A204.1 (cell line): Measurements from ENCODE around the gene SMCHD1.
A peak's percentile ranks its signal among the peaks of the same experiment; 100 is the strongest.
"Not testable (repeated sequence)": the region's sequence is repeated elsewhere in the genome, so short reads cannot be mapped to it uniquely, and the experiment has no call there.

Experiments used
- FAIRE-seq: peaks from 2 replicates; lab custom pipeline; 2012; peaks lifted over from hg19 to GRCh38; lab: Jason Lieb, UNC

Gene SMCHD1

DNA sequence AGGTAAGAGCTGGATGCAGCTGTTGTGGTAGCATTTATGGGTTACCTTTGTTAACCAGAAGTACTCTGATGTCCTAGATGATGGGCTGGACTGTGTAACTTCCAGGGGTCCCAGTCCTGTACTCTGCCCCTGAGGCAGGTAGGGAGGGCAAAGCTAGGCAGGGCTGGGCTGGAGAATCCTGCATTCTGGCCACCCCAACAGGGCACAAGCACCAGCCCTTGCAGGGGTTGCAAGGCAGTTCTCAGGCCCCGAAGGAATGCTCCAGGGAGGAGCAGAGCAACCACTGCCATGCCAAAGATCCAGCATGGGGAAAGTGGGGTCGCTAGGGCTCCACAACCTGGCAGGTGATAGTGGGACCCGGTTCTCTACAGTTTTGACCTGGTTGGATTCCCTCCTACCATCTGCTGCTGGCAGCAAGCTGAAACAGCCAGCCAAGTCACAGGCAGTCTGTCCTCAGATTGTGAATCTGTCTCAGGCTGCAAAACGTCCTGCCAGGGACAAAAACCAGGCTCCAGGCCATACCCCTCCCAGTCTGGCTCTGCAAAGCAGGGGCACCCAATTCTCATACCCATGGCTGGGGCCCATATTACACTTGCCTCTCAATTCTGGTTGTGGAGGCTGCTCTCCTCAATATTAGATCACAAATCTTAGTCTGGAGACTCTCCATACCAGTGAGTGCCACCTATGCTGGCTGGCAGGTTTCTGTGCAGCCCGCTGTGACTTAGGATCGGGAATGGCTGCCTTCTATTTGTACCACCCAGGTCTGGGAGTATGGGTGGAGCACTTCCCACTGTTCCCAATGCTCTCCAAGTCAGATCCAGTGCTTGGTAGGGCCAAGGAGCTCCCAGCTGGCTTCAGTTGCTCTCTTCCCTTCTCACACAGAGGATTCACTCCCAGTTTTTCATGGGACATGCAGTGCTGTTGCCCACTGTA is 61.1 kb downstream of the SMCHD1 start:
- FAIRE-seq, result no peak

DNA sequence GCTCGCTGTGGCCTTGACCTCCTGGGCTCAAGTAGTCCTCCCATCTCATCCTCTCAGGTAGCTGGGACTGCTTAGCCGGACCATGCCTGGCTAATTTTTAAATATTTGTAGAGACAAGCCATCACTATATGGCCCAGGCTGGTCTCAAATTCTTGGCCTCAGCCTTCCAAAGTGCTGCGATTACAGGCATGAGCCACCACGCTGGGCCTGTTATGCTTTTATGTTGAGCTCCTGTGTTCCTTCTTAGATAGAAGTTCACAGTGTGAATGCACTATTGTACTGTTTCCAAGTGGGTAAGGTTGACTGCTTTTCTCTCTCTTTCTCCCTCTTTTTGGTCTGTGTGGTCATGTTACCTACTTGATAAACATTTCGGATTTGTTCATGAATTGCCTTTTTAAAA is 61.9 kb downstream of the SMCHD1 start:
- FAIRE-seq, result no peak

DNA sequence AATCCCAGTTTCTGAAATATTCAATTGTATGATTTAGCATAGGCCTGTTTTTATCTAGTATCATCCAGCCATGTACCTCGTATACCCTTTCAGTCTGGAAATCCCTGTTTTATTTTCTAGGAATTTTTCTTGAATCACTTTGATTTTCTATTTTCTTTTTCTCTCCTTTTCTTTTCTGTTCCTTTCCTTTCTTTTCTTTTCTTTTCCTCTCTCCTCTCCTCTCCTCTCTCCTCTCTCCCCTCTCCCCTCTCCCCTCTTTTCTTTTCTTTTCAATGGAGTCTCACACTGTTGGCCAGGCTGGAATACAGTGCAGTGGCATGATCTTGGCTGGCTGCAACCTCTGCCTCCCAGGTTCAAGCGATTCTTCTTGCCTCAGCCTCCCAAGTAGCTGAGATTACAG is 63.5 kb downstream of the SMCHD1 start:
- no peak for FAIRE-seq

GRCh38 chr18:2723207-2723606 is 67.7 kb downstream of the SMCHD1 start:
- FAIRE-seq, result no peak

- no peak for FAIRE-seq
These were observed 74.2 kb downstream of the SMCHD1 start for GRCh38 chr18:2729757-2730156.

GRCh38 chr18:2736823-2737222 is 81.3 kb downstream of the SMCHD1 start:
- FAIRE-seq, result no peak

GRCh38 chr18:2740082-2740481 is 84.6 kb downstream of the SMCHD1 start:
- FAIRE-seq, result peak; percentile 88

DNA sequence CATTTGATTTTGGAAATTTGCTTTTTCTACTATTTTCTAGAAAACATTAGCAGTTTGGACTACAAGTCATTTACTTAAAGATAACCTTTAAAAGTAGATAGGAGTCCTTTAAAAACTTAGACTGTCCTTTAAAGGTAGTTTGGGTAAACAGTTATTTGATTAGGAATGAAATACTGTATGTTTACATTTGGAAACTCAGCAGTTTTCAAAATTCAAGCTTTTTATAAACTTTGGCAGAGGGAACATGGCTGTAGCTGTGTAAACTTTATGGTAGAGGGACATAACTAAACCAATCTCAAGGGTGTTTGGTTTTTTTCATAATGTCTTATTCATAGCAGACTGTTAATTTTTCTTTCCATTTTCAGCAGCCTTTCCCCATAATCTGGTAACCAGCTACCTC is 90.7 kb downstream of the SMCHD1 start:
- peak; percentile 58 for FAIRE-seq

DNA sequence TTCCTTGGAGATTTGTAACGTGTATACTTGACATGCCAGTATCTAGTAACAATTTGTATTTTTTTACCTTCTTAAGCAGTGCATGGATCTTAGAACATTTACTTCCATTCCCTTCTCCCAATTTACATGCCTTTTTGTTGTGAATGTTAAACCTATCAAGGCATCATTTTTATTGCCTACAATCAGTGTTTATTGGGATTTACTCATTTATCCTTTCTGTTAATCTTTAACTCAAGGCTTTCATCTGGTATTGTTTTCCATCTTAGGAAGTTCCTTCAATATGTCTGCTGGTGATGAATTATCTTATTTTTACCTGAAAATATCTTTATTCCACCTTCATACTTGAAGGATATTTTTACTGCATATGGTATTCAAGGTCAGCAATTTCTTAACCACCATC is 102.8 kb downstream of the SMCHD1 start:
- no peak for FAIRE-seq

DNA sequence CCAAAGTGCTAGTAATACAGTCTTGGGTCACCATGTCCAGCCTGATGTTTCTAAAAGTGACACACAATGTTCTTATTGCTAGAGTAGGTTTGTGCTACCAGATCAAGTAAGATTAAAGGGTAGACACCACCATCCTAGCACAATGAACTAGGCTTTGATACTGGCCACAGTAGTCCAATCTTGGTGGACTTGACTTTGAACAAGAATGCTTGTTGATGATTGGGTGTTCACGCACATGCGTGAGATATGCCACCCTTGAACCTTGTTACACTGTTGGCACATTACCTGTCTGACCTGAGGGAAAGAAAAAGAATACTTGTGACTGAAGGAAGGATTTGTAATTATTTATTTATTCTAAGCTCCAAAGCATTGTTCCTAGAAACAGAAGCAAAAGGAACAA is 119.1 kb downstream of the SMCHD1 start:
- FAIRE-seq, result no peak

GRCh38 chr18:2776601-2777000 is 121.1 kb downstream of the SMCHD1 start:
- no peak for FAIRE-seq

DNA sequence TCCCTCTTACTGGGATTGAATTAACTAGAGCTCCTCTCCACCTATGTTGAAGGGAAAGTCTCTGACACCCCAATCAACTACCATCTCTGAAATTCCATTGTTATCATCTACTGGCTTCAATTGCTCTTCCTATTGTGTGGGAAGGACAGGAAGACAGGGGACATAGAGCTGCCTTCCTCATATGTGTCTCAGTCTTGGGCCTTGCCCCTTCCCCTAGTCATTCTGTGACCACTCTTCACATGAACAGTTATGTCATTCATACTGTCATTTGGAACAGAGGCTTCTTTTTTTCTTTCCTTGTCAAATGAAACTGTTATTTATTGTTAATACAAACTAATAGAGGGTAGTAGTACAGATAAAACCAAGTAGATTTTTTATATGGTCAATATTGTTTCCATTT is 121.7 kb downstream of the SMCHD1 start:
- FAIRE-seq, result no peak

- no peak for FAIRE-seq
These were observed 125.2 kb downstream of the SMCHD1 start for GRCh38 chr18:2780750-2781149.

GRCh38 chr18:2787225-2787624 is 131.7 kb downstream of the SMCHD1 start:
- FAIRE-seq, result no peak

- peak; percentile 35 for FAIRE-seq
These were observed 136.9 kb downstream of the SMCHD1 start for GRCh38 chr18:2792395-2792794.

- no peak for FAIRE-seq
These were observed 138.6 kb downstream of the SMCHD1 start for GRCh38 chr18:2794159-2794558.

DNA sequence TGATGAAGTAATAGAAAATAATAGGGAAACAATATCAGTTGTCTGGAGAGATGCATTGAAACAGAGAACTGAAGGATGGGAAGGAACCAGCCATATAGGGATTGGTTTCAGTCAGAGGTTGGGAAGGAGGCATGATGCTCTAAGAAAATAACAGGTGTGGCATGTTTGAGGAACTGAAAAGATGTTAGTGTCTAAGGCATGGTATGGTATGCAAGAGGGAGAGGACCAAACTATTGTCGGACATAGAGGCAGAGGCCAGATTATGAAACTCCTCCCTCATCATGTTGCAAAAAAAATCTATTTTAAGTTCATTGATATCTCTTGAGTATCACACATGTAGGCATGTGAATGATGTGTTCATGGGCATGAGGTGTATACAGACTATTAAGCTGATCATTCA is 142.4 kb downstream of the SMCHD1 start:
- FAIRE-seq, result no peak

GRCh38 chr18:2799369-2799768 is 143.8 kb downstream of the SMCHD1 start:
- FAIRE-seq, result no peak

DNA sequence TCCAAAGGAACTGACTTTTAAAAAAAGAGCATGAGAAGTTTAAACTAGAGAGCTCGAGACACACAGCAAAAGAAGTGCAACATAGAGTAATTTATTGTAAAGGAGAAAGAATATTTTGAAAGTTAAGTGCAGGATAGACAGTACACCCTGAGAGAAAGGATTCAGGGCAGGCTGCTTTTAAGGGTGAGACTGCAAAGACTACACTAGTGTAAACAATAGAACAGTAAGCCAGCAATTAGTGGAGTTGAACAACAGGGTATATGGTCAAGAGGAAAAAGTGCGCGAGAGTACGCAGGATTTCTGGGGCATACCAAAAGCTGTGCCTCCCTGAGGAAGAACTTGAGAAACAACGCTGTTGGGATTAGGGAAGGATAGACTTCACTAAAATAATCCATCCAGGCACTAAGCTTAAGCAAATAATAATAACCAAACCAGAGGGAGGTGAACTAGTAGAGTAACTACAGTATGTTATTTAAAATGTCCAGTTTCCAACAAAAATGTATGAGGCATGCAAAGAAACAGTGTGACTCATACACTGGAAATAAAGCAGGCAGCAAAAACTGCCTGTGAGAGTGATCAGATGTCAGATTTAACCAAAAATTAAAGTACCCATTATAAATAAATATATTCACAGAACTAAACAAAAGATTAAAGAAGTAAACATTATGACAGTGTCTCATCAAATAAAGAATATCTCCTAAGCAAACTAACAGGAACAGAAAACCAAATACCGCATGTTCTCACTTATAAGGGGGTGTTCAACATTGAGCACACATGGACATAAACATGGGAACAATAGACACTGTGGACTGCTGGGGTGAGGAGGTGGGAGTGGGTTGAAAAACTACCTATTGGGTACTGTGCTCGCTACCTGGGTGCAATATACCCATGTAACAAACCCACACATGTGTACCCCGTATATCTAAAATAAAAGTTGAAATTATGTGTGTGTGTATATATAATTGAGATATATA is 150.7 kb downstream of the SMCHD1 start:
- no peak for FAIRE-seq

DNA sequence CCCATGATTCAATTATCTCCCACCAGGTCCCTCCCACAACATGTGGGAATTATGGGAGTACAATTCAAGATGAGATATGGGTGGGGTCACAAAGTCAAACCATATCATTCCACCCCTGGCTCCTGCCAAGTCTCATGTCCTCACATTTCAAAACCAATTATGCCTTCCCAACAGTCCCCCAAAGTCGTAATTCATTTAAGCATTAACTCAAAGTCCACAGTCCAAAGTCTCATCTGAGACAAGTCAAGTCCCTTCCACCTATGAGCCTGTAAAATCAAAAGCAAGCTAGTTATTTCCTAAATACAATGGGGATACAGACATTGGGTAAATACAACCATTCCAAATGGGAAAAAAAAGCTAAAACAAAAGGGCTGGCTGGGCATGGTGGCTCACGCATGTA is 153.1 kb downstream of the SMCHD1 start:
- FAIRE-seq, result not testable (repeated sequence)

- FAIRE-seq, result not testable (repeated sequence)
These were observed 154.2 kb downstream of the SMCHD1 start for GRCh38 chr18:2809666-2810183.

DNA sequence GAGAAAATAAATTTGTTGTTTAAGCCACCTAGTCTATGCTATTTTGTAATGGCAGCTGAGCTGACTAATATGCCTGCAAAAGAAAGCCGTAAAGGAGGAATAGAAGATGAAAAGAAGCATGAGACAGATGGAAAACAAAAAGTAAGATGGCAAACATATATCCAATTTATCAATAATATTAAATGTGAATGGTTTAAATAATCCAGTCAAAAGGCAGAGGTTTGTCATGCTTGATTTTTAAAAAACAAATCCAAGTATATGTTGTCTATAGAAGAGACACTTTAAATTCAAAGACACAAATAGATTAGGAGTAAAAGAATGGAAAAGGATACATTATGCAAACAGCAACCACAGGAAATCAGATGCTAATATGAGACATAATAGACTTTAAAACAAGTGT is 155.9 kb downstream of the SMCHD1 start:
- FAIRE-seq, result no peak

DNA sequence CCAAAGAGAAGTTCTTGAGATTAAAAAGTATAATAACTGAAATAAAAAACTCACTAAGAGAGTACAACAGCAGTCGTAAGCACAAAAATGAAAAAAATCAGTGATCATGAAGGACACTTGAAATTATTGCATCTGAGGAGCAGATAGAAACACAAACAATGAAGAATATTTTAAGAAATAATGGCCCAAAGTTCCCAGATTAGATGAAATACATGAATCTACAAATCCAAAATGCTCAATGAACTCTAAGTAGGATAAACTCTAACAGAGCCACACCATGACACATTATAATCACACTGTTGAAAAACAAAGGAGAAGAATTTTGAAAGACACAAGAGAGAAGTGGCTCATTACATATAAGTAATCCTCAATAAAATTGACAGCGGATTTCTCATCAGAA is 159.4 kb downstream of the SMCHD1 start:
- no peak for FAIRE-seq
